CD4-positive, CD25-positive, alpha-beta regulatory T cell (primary cell): ENCODE measurements around the gene SH3TC1. TPM values are rescaled to one million over a fixed set of nuclear protein-coding genes. Genes with fewer than 3 reads are reported as not detected.

ENCODE experiments used
- ATAC-seq, 2 donors: fragments of 150-1000 bp; cut with Tn5 transposase; one replicate each; pipeline ENCODE4 v1.10.0; 2021; ENCODE audit warnings: low read depth in 2 of 2, moderate number of reproducible peaks in 2 of 2, moderate library complexity in 1 of 2
- DNase-seq, 3 donors: peaks; one replicate each; pipeline versions ENCODE4 v3.0.0 to v3.0.0-alpha.2; 2012 to 2022; ENCODE audit warnings: mixed read lengths in 1 of 3
- H3K27ac ChIP-seq: one replicate; pipeline ENCODE4 v1.7.0; 2013; ENCODE audit warnings: mild to moderate bottlenecking, low read length; ENCODE audit not compliant: insufficient read depth, poor library complexity, severe bottlenecking
- H3K27me3 ChIP-seq: one replicate; pipeline ENCODE4 v1.7.0; 2013; ENCODE audit warnings: low read length; ENCODE audit not compliant: control insufficient read depth, insufficient read depth
- H3K36me3 ChIP-seq: one replicate; pipeline ENCODE4 v1.7.0; 2013; ENCODE audit warnings: mild to moderate bottlenecking, low read length, moderate library complexity; ENCODE audit not compliant: control insufficient read depth, insufficient read depth
- H3K4me1 ChIP-seq: 2 replicates; pipeline ENCODE4 v1.7.0; 2013; ENCODE audit warnings: mild to moderate bottlenecking, low read length; ENCODE audit not compliant: insufficient read depth, control insufficient read depth, poor library complexity, severe bottlenecking
- H3K4me3 ChIP-seq: one replicate; pipeline ENCODE4 v1.7.0; 2013; ENCODE audit warnings: low read depth, mild to moderate bottlenecking, low read length, moderate library complexity
- H3K9me3 ChIP-seq, 2 experiments: 1 replicate in 1 of 2; 2 replicates in 1 of 2; pipeline ENCODE4 v1.7.0; 2013; ENCODE audit warnings: low read length in 2 of 2, mild to moderate bottlenecking in 1 of 2, moderate library complexity in 1 of 2; ENCODE audit not compliant: control insufficient read depth in 2 of 2
- H3K27ac Mint-ChIP-seq, 3 donors: one replicate each; pipeline ENCODE4 v1.8.0; 2020 to 2022; ENCODE audit warnings: mild to moderate bottlenecking in 3 of 3, mixed read lengths in 3 of 3, moderate library complexity in 2 of 3
- H3K27me3 Mint-ChIP-seq: one replicate; pipeline ENCODE4 v1.8.0; 2022; ENCODE audit warnings: mild to moderate bottlenecking, mixed read lengths
- H3K36me3 Mint-ChIP-seq: one replicate; pipeline ENCODE4 v1.8.0; 2020; ENCODE audit warnings: mixed read lengths
- H3K4me1 Mint-ChIP-seq, 4 donors: one replicate each; pipeline ENCODE4 v1.8.0; 2020 to 2022; ENCODE audit warnings: mixed read lengths in 4 of 4, mild to moderate bottlenecking in 1 of 4
- H3K4me3 Mint-ChIP-seq, 4 donors: one replicate each; pipeline ENCODE4 v1.8.0; 2020 to 2022; ENCODE audit warnings: mild to moderate bottlenecking in 4 of 4, mixed read lengths in 4 of 4, moderate library complexity in 3 of 4
- H3K9me3 Mint-ChIP-seq, 7 donors: one replicate each; pipeline ENCODE4 v1.8.0; 2020 to 2022; ENCODE audit warnings: mixed read lengths in 7 of 7, mild to moderate bottlenecking in 3 of 7, moderate library complexity in 2 of 7
- polyA plus RNA-seq, 4 donors: library from polyadenylated mRNA; unstranded; fragments of 300-500 nt; fragmentation: Illumina TruSeq; gene quantifications; one replicate each; pipeline ENCODE4 v1.2.3, GENCODE V29; 2021
- total RNA-seq: library from RNA; stranded (reverse); gene quantifications from one replicate; pipeline ENCODE4 v1.2.3, GENCODE V29; 2022

Gene SH3TC1
- 125 TPM for total RNA-seq
- polyA plus RNA-seq = 10 to 100 TPM; 10.6 to 21.1 (median 15.3) TPM

- Histone ChIP-seq H3K27ac (peak within 1 kb of the TSS; percentile 68), H3K4me3 (peak within 1 kb of the TSS; percentile 79), H3K27me3 (no peaks in the 10 kb centered on the region), H3K36me3 (no peaks in the 10 kb centered on the region), H3K9me3 (no peaks in the 10 kb centered on the region), H3K4me1 (peaks cover 49% of the 10 kb centered on the region)
- no peaks in the 10 kb centered on the region for H3K27me3 Mint-ChIP-seq
- peak within 1 kb of the TSS; percentile 93 to 99 (median 97) for H3K27ac Mint-ChIP-seq
- no peaks in the 10 kb centered on the region for H3K36me3 Mint-ChIP-seq
- H3K9me3 Mint-ChIP-seq = peaks cover 0 to 2% (median 0%) of the 10 kb centered on the region in 7 donors
- DNase-seq (peak; percentile 47 to 82 (median 55)), ATAC-seq (peak; percentile 85 to 86)
- peak within 1 kb of the TSS; percentile 91 to 100 (median 96) for H3K4me3 Mint-ChIP-seq
- peaks cover 0 to 53% (median 16%) of the 10 kb centered on the region in 4 donors for H3K4me1 Mint-ChIP-seq
These were observed at the start of gene SH3TC1 for GRCh38 chr4:8198906-8199593. Gene SH3TC1, plus strand, starts transcription at chr4:8199290. Its CDS starts 5,905 bp downstream, at chr4:8205195.

- ATAC-seq = no peak
- Mint-ChIP-seq H3K9me3 (peaks cover 0 to 1% (median 0%) of the 10 kb centered on the region in 7 donors), H3K27ac (peak overlapping the region in 1 of 3 donors; percentile 62), H3K4me3 (no peak overlapping the region), H3K36me3 (no peaks in the 10 kb centered on the region), H3K27me3 (peaks cover 11% of the 10 kb centered on the region), H3K4me1 (peaks cover 0 to 2% (median 0%) of the 10 kb centered on the region in 4 donors)
- Histone ChIP-seq H3K4me1 (no peaks in the 10 kb centered on the region), H3K36me3 (no peaks in the 10 kb centered on the region), H3K27ac (no peak overlapping the region), H3K4me3 (no peak overlapping the region), H3K27me3 (no peaks in the 10 kb centered on the region), H3K9me3 (no peaks in the 10 kb centered on the region)
- DNase-seq = no peak
These were observed 49.4 kb upstream of the SH3TC1 start for GRCh38 chr4:8149664-8150063.

- ATAC-seq (no peak), DNase-seq (no peak)
- Histone ChIP-seq H3K27ac (no peak overlapping the region), H3K4me3 (no peak overlapping the region), H3K27me3 (no peaks in the 10 kb centered on the region), H3K9me3 (no peaks in the 10 kb centered on the region), H3K36me3 (no peaks in the 10 kb centered on the region), H3K4me1 (no peaks in the 10 kb centered on the region)
- Mint-ChIP-seq H3K9me3 (peaks cover 0 to 1% (median 0%) of the 10 kb centered on the region in 7 donors), H3K4me3 (no peak overlapping the region), H3K27ac (no peak overlapping the region), H3K27me3 (peaks cover 14% of the 10 kb centered on the region), H3K36me3 (no peaks in the 10 kb centered on the region), H3K4me1 (peaks cover 0 to 2% (median 0%) of the 10 kb centered on the region in 4 donors)
These were observed 48.7 kb upstream of the SH3TC1 start for GRCh38 chr4:8150152-8151090.

- H3K4me1 ChIP-seq = no peaks in the 10 kb centered on the region
- H3K27me3 ChIP-seq = no peaks in the 10 kb centered on the region
- ATAC-seq (no peak), DNase-seq (no peak)
- peaks cover 0 to 2% (median 0%) of the 10 kb centered on the region in 4 donors for H3K4me1 Mint-ChIP-seq
- peaks cover 6% of the 10 kb centered on the region for H3K27me3 Mint-ChIP-seq
- H3K9me3 Mint-ChIP-seq = no peaks in the 10 kb centered on the region
- H3K9me3 ChIP-seq = no peaks in the 10 kb centered on the region
- H3K4me3 Mint-ChIP-seq = no peak overlapping the region
- H3K36me3 Mint-ChIP-seq = no peaks in the 10 kb centered on the region
- H3K27ac Mint-ChIP-seq = no peak overlapping the region
- H3K36me3 ChIP-seq = no peaks in the 10 kb centered on the region
- H3K27ac ChIP-seq = no peak overlapping the region
- no peak overlapping the region for H3K4me3 ChIP-seq
These were observed 47.9 kb upstream of the SH3TC1 start for GRCh38 chr4:8151165-8151650.

GRCh38 chr4:8152090-8152864 lies 46.8 kb upstream of the SH3TC1 start:
- Mint-ChIP-seq H3K4me1 (peaks cover 0 to 4% (median 0%) of the 10 kb centered on the region in 4 donors), H3K4me3 (no peak overlapping the region), H3K27ac (no peak overlapping the region), H3K27me3 (peaks cover 8% of the 10 kb centered on the region), H3K9me3 (no peaks in the 10 kb centered on the region), H3K36me3 (no peaks in the 10 kb centered on the region)
- no peaks in the 10 kb centered on the region for H3K4me1 ChIP-seq
- DNase-seq (no peak), ATAC-seq (no peak)
- no peaks in the 10 kb centered on the region for H3K27me3 ChIP-seq
- H3K27ac ChIP-seq = no peak overlapping the region
- H3K36me3 ChIP-seq = no peaks in the 10 kb centered on the region
- H3K4me3 ChIP-seq = no peak overlapping the region
- no peaks in the 10 kb centered on the region for H3K9me3 ChIP-seq

GRCh38 chr4:8152865-8153257 lies 46.2 kb upstream of the SH3TC1 start:
- Histone ChIP-seq H3K4me1 (peaks cover 5% of the 10 kb centered on the region), H3K27ac (no peak overlapping the region), H3K36me3 (no peaks in the 10 kb centered on the region), H3K27me3 (no peaks in the 10 kb centered on the region), H3K4me3 (no peak overlapping the region), H3K9me3 (no peaks in the 10 kb centered on the region)
- H3K27ac Mint-ChIP-seq = no peak overlapping the region
- peak overlapping the region in 1 of 4 donors; percentile 2 for H3K4me3 Mint-ChIP-seq
- no peaks in the 10 kb centered on the region for H3K36me3 Mint-ChIP-seq
- H3K9me3 Mint-ChIP-seq = no peaks in the 10 kb centered on the region
- ATAC-seq (no peak), DNase-seq (no peak)
- H3K4me1 Mint-ChIP-seq = peaks cover 0 to 9% (median 0%) of the 10 kb centered on the region in 4 donors
- peaks cover 11% of the 10 kb centered on the region for H3K27me3 Mint-ChIP-seq

GRCh38 chr4:8153441-8153840 lies 45.6 kb upstream of the SH3TC1 start:
- no peak overlapping the region for H3K4me3 Mint-ChIP-seq

More at GRCh38 chr4:8153441-8153840, 45.6 kb upstream of the SH3TC1 start:
- Mint-ChIP-seq H3K4me1 (peaks cover 0 to 9% (median 0%) of the 10 kb centered on the region in 4 donors), H3K36me3 (no peaks in the 10 kb centered on the region), H3K27me3 (peaks cover 11% of the 10 kb centered on the region), H3K27ac (no peak overlapping the region), H3K9me3 (no peaks in the 10 kb centered on the region)
- peaks cover 11% of the 10 kb centered on the region for H3K4me1 ChIP-seq
- DNase-seq (no peak), ATAC-seq (no peak)
- H3K36me3 ChIP-seq = no peaks in the 10 kb centered on the region
- no peak overlapping the region for H3K27ac ChIP-seq
- H3K4me3 ChIP-seq = no peak overlapping the region
- no peaks in the 10 kb centered on the region for H3K27me3 ChIP-seq
- no peaks in the 10 kb centered on the region for H3K9me3 ChIP-seq
